Measurements from ENCODE around the gene RAB11FIP3. TPM values are rescaled to one million over a fixed set of nuclear protein-coding genes. Genes with fewer than 3 reads are reported as not detected.
A peak's percentile ranks its signal among the peaks of the same experiment; 100 is the strongest.

Gene RAB11FIP3
- total RNA-seq, 2 experiments from 2014 or later, result 16.9 to 17.4 TPM

DNA sequence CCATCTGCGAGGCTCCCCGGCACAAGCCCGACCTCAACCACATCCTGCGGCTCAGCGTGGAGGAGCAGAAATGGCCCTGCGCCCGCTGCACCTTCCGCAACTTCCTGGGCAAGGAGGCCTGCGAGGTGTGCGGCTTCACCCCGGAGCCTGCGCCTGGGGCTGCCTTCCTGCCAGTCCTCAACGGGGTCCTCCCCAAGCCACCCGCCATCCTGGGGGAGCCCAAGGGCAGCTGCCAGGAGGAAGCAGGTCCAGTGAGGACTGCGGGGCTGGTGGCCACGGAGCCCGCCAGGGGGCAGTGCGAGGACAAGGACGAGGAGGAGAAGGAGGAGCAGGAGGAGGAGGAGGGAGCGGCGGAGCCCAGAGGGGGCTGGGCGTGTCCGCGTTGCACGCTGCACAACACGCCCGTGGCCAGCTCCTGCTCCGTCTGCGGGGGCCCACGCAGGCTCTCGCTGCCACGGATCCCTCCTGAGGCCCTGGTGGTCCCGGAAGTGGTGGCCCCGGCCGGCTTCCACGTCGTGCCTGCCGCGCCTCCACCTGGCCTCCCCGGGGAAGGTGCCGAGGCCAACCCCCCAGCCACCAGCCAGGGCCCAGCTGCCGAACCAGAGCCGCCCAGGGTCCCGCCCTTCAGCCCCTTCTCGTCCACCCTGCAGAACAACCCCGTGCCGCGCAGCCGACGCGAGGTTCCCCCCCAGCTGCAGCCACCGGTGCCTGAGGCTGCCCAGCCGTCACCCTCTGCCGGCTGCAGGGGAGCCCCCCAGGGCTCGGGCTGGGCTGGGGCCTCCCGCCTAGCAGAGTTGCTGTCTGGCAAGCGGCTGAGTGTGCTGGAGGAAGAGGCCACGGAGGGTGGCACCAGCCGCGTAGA lies 121.7 kb downstream of the RAB11FIP3 start:
- no peaks in the 10 kb centered on the region for H3K27me3 Mint-ChIP-seq
- no peak overlapping the region for H3K27ac Mint-ChIP-seq
- H3K4me3 Mint-ChIP-seq, result no peak overlapping the region
- H3K36me3 Mint-ChIP-seq, result no peaks in the 10 kb centered on the region
- no peaks in the 10 kb centered on the region for H3K9me3 Mint-ChIP-seq
- peaks cover 3% of the 10 kb centered on the region for H3K4me1 Mint-ChIP-seq
- peak; percentile 43 for DNase-seq

DNA sequence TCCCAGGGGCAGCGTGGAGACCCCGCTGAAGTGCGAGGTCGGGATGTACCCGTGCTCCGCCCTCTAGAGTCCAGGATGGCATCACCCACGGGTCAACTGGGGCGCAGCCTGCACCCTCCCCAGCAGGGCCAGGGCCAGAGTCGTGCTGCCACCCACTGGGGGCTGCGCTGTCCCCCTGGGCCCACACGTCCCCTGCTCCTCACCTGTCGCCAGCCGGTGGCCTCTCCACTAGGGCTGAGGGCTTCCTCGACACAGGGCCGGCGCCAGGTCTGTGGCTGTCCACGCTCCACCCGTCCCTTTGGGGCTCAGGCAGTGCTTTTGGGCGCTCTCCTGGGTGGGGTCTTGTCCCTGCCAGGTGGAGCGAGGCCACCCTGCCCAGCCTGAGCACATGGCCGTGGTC lies 123.1 kb downstream of the RAB11FIP3 start:
- no peak for DNase-seq
- Mint-ChIP-seq H3K9me3 (no peaks in the 10 kb centered on the region), H3K4me1 (no peaks in the 10 kb centered on the region), H3K27ac (no peak overlapping the region), H3K4me3 (no peak overlapping the region), H3K27me3 (no peaks in the 10 kb centered on the region), H3K36me3 (no peaks in the 10 kb centered on the region)

DNA sequence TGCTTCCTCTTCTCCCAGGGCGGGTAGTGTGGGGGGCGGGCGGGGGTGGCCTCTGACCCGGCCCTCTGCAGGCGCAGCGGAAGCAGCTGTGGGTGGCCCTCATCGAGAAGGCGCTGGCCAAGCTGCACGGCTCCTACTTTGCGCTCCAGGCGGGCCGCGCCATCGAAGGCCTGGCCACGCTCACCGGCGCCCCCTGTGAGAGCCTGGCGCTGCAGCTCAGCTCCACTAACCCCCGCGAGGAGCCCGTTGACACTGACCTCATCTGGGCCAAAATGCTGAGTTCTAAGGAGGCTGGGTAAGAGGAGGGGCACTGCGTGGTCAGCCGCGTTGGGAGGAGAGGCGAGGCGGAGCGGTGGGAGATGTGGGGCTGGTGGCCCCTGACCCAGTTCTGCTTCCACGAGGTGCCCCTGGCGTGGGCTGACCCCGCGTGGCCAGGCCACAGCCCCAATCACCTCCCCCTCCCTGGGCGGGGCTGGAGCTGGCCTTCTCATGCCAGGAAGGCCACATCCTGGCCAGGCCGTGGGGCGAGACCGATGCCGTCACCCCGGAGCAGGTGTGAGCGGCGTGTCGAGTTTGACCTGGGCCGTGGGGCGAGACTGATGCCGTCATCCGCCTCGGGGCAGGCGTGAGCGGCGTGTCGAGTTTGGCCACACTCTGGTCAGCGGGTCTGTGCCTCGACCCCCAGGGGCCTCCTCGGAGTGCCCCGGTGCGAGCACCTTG lies 124.3 kb downstream of the RAB11FIP3 start:
- no peak for DNase-seq
- no peaks in the 10 kb centered on the region for H3K9me3 Mint-ChIP-seq
- H3K27me3 Mint-ChIP-seq, result no peaks in the 10 kb centered on the region
- H3K4me1 Mint-ChIP-seq, result no peaks in the 10 kb centered on the region
- H3K36me3 Mint-ChIP-seq, result no peaks in the 10 kb centered on the region
- no peak overlapping the region for H3K27ac Mint-ChIP-seq
- no peak overlapping the region for H3K4me3 Mint-ChIP-seq

DNA sequence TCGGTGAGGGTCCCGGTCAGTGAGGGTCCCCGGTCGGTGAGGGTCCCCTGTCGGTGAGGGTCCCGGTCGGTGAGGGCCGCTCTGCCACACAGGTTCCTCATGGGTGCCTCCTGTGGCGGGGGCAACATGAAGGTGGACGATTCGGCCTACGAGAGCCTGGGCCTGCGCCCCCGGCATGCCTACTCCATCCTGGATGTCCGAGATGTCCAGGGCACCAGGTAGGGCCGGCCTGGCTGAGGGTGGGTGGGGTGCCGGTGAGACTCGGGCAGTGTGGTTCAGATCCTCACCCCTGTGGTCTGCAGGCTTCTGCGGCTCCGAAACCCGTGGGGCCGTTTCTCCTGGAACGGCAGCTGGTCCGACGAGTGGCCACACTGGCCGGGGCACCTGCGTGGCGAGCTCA lies 125.8 kb downstream of the RAB11FIP3 start:
- Mint-ChIP-seq H3K36me3 (no peaks in the 10 kb centered on the region), H3K27me3 (no peaks in the 10 kb centered on the region), H3K9me3 (no peaks in the 10 kb centered on the region), H3K27ac (no peak overlapping the region), H3K4me3 (no peak overlapping the region), H3K4me1 (no peaks in the 10 kb centered on the region)
- DNase-seq, result no peak

DNA sequence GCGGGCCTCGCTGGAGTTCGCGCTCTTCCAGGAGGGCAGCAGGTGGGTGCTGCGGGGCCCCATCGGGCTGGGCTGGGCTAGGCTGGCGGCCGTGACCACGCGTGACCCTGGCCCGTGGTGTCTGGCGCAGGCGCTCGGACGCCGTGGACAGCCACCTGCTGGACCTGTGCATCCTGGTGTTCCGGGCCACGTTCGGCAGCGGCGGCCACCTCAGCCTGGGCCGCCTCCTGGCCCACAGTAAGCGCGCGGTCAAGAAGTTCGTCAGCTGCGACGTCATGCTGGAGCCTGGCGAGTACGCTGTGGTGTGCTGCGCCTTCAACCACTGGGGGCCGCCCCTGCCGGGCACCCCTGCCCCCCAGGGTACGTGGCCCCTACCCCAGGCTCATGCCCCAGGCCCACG lies 126.7 kb downstream of the RAB11FIP3 start:
- H3K4me3 Mint-ChIP-seq, result no peak overlapping the region

DNA sequence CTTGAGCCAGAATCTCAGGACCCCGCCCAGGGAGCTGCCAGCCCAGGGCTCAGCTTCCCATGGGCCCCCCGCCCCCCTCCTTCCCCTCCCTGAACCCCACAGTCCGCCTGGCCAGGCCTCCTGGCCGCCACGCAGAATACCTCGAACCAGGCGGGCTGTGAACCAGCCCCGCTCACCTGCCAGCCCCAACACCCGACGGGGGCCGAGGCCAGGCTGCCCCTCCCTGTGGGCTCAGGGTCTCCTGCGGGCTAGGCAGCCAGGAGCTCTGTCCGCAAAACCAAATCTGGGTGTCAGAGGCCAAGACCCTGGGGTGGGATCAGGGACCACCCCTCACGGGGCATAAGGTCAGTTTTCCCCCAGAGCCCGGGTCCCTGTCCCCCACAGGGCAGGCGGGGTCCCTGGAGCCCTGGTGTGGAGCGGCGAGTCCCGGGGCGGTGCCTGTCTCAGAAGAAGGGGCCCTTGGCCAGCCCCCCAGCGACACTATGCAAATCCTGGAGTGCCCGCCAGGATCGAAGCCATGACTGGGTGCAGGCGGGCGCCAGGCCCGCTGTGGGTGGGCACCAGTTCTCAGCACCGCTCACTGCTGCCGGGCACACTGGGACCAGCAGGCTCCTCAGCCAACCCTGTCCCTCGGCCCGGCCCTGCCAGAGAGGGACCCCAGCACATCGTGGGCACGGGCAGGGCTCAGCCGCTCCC lies 128.3 kb downstream of the RAB11FIP3 start:
- DNase-seq, result no peak
- Mint-ChIP-seq H3K4me3 (no peak overlapping the region), H3K9me3 (no peaks in the 10 kb centered on the region)

More for the DNA sequence above, 126.7 kb downstream of the RAB11FIP3 start:
- Mint-ChIP-seq H3K36me3 (no peaks in the 10 kb centered on the region), H3K27me3 (no peaks in the 10 kb centered on the region), H3K9me3 (no peaks in the 10 kb centered on the region), H3K4me1 (no peaks in the 10 kb centered on the region), H3K27ac (no peak overlapping the region)
- no peak for DNase-seq

DNA sequence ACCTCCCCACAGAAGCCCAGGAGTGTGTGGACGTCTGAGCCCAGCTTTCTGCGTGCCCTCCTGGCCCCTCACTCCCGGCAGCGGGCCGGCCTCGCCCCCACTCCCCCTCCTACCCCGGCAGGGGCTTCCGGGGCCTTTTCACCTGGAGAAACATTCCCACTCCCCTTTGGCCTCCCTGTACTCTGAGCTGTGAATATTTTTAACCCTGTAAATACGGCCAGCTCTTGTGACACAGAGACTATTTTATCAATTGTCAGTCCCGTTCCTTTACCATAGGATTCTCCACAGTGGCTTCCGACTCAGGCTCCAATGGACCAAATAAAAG lies 128.8 kb downstream of the RAB11FIP3 start:
- H3K27me3 Mint-ChIP-seq, result peaks cover 4% of the 10 kb centered on the region
- no peak for DNase-seq
- no peak overlapping the region for H3K4me3 Mint-ChIP-seq
- H3K36me3 Mint-ChIP-seq, result no peaks in the 10 kb centered on the region
- no peak overlapping the region for H3K27ac Mint-ChIP-seq
- H3K4me1 Mint-ChIP-seq, result no peaks in the 10 kb centered on the region
- H3K9me3 Mint-ChIP-seq, result no peaks in the 10 kb centered on the region

More for the DNA sequence above, 128.3 kb downstream of the RAB11FIP3 start:
- Mint-ChIP-seq H3K4me1 (no peaks in the 10 kb centered on the region), H3K27me3 (peaks cover 4% of the 10 kb centered on the region), H3K27ac (no peak overlapping the region), H3K36me3 (no peaks in the 10 kb centered on the region)

DNA sequence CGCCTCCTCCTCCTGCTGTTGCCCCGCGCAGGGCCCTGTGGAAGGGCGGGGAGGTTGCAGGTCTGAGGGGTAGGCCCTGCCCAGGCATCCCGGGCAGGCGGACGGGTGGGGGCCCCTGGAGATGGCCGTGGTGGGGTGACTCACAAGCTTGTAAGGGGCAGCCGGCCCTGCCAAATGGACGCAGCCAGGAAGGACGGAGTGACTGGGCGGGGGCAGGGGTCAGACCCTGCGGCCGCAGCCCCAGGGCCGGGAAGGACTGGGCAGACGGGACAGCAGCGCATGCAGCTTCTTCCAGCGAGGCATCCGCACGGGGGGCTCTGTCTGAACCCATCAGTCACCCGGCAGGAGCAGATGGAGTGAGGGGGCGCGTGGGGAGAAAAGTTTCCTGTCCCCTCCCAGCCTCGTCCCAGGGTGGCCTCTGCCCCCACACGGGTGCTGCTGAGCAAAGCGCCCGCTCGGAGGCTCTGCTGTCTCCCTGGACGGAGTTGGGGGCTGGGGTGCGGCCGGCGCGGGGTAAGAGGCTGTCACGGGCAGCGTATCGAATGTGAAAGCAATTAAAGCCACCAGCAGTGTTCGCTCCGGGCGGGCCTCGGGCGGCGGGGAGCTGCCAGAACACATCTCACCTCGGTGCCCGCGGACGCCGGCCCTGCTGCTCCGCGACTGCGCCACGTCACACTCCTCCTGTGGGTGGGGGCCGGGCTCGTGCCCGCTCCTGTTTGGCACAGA lies 129.4 kb downstream of the RAB11FIP3 start:
- DNase-seq, result no peak
- no peak overlapping the region for H3K4me3 Mint-ChIP-seq
- peaks cover 8% of the 10 kb centered on the region for H3K27me3 Mint-ChIP-seq
- no peaks in the 10 kb centered on the region for H3K4me1 Mint-ChIP-seq
- H3K36me3 Mint-ChIP-seq, result no peaks in the 10 kb centered on the region
- H3K9me3 Mint-ChIP-seq, result no peaks in the 10 kb centered on the region
- H3K27ac Mint-ChIP-seq, result no peak overlapping the region

DNA sequence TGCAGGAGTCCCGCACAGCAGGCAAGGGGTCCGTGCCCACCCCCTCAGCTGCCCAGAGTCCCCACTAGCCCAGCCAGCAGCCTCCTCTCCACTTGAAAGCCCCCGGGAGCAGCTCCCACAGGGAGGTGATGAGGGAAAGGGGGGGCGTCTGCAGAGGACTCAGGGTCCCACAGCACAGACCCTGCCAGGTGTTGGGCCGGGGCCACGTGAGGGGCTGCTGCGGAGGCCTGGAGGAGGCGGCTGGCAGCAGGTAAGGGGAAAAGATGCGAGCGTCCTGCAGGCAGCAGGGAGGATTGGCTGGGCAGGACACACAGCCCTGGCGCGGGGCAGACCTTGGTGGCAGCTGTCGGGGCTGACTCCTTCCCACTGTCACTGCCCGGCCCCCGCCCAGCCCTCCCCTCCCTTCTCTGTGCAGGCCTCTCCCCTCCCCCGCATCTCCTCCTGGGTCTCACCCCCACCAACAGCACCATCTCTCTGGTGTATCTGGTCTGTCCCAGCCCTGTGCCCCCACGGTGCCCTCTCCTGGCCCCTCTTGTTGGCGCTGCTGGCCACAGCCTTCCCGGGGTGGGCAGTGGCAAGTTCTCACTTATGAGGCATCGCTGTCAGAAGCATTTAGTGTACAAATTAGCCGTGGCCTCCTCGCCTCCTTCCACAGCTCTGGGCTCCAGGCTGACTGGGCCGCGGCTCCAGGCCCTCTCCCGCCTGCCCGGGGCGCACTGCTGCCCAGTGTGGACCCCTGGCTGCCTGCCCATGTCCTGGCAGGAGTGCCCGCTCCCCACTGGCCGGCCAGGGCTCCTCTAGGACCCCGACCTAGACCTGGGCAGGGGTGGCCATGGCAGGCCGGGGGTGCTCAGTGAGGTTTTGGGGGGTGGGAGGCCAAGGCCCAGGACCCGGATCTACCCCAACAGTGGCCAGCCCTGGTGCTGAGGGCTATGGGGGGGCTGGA lies 130.4 kb downstream of the RAB11FIP3 start:
- no peaks in the 10 kb centered on the region for H3K9me3 Mint-ChIP-seq
- no peak overlapping the region for H3K27ac Mint-ChIP-seq
- H3K4me1 Mint-ChIP-seq, result no peaks in the 10 kb centered on the region
- DNase-seq, result no peak
- peaks cover 8% of the 10 kb centered on the region for H3K27me3 Mint-ChIP-seq
- no peak overlapping the region for H3K4me3 Mint-ChIP-seq
- no peaks in the 10 kb centered on the region for H3K36me3 Mint-ChIP-seq

DNA sequence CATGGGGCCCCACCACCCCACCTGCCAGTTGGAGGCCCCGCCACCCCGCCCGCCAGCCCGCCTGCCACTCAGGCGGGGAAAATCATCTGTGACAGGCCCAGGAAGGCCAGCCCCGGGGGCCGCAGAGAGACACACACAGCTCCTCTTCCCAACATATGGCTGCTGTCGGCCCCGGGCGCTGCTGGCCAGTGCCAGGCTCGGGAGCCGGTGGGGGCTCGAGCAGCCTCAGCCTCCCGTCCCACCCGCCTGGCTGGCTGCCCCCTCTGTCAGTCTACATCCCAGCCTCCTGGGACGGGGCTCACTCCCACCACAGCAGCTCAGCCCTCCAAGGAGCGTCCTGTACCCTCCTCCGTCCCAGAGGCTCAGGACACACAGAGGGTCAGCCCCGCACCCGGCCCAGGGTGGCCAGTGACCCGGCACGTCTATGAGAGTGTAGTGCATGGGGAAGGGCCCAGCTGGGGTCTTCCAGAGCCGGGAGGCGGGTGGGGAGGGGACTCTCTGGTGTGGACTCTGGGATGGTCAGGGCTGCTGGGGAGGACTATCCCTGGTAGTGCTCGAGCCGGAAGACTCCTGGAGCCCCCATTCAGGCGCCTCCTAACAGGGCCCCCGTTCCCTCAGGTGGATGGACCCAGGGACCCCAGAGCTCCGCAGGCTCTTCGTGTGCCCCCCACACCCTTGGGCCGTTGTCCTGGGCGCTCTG lies 131.2 kb downstream of the RAB11FIP3 start:
- no peak overlapping the region for H3K27ac Mint-ChIP-seq
- H3K27me3 Mint-ChIP-seq, result peaks cover 8% of the 10 kb centered on the region
- H3K4me1 Mint-ChIP-seq, result no peaks in the 10 kb centered on the region
- no peaks in the 10 kb centered on the region for H3K36me3 Mint-ChIP-seq
- H3K4me3 Mint-ChIP-seq, result no peak overlapping the region
- no peak for DNase-seq
- no peaks in the 10 kb centered on the region for H3K9me3 Mint-ChIP-seq

DNA sequence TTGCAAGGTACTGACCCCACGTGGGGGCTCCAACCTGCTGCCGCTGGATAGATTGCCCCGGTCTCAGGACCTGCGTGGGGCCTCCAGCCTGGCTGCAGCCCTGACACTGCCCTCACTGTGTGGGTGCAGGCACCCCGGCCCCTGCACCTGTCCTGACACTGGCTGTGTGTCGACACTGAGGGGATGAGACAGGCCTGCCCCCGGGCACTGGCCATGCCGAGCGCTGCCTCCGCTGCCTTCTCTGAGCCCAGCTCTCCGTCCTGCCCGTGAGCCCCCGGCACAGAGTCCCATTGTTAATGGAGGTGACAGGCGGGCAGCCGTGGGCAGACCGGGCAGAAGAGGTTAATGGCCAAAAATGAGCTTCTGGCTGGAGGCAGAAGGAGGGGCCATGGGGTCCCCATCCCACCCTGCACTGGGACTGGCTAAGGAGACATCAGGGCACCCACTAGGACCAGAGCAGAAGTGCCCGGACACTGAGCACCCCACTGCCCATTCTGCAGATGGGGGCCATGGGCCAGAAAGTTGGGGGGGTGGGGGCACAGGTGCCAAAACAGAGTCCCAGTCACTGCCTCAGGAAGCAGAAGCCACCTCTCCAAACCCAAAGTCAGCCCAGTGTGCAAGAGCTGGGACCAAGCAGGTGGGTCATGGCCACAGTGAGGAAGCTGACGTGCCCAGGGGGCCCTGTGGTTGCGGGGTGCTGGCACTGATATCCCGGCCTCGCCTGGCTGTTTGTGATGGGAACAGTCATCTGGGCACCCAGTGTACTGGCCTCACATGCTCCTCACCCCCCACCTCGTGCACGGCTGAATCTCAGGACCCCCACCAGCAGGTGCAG lies 132.2 kb downstream of the RAB11FIP3 start:
- Mint-ChIP-seq H3K4me1 (no peaks in the 10 kb centered on the region), H3K27ac (no peak overlapping the region), H3K27me3 (peaks cover 14% of the 10 kb centered on the region), H3K9me3 (no peaks in the 10 kb centered on the region), H3K36me3 (no peaks in the 10 kb centered on the region), H3K4me3 (no peak overlapping the region)
- DNase-seq, result no peak

DNA sequence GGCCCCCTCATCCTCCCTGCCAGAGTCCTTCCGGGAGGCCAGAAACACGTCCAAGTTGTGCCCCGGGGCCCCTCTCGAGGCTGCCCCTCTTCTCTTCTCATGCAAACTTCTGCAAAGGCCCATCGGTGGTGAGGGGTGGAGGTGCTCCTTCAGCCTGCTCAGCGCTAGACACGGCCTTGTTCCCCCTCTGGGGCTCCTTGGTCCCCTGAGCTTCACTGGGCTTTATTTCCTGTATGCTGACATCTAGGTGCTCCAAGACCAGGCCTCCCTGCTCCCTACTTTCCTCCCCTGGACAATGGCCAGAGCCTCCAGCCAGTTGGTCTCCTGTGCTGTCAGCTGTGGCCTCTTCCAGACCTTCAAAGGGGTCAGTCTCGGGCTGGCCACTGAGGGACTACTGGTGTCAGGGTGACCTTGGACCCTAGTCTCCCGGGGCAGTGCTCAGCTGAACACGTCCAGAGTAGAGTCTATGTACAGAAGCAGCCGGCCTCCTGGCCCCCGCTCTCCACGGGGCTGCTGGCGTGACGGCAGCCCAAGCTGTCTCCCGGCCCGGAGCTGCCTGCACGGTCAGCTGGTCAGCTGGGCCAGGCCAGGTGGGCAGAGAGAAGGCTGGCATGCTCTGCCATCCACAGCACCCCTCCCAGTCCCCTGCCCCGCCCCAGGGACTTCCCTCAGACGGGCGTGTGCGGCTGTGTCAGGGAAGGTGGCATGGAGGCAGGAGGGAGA lies 133.0 kb downstream of the RAB11FIP3 start:
- Mint-ChIP-seq H3K4me1 (no peaks in the 10 kb centered on the region), H3K36me3 (no peaks in the 10 kb centered on the region), H3K27me3 (peaks cover 14% of the 10 kb centered on the region), H3K4me3 (no peak overlapping the region), H3K27ac (no peak overlapping the region), H3K9me3 (no peaks in the 10 kb centered on the region)
- DNase-seq, result no peak
